SW 1271 (cell line): Measurements from ENCODE around the gene PLPPR1.
"Not testable (repeated sequence)": the region's sequence is repeated elsewhere in the genome, so short reads cannot be mapped to it uniquely, and the experiment has no call there.

Experiments used
- DNase-seq, 2 experiments: peaks; one replicate each; lab custom pipeline; 2025; lab: John Stamatoyannopoulos, UW

The PLPPR1 gene

GRCh38 chr9:101028346-101029314, at the start of gene PLPPR1:
Gene PLPPR1, plus strand, starts transcription at chr9:101028727.
- DNase-seq = peak in 1 of 2 experiments; percentile 22

- DNase-seq = no peak
Observed at GRCh38 chr9:100989731-100990130, 38.8 kb upstream of the PLPPR1 start.

- no peak for DNase-seq
Observed at GRCh38 chr9:100990605-100991381, 37.7 kb upstream of the PLPPR1 start.

- no peak for DNase-seq
Observed at GRCh38 chr9:100992632-100993031, 35.9 kb upstream of the PLPPR1 start.

GRCh38 chr9:100999906-101000544, 28.5 kb upstream of the PLPPR1 start:
- no peak for DNase-seq

- DNase-seq = no peak
Observed at GRCh38 chr9:101005246-101005645, 23.3 kb upstream of the PLPPR1 start.

- no peak for DNase-seq
Observed at GRCh38 chr9:101014566-101014965, 14.0 kb upstream of the PLPPR1 start.

- no peak for DNase-seq
Observed at GRCh38 chr9:101018467-101018866, 10.1 kb upstream of the PLPPR1 start.

GRCh38 chr9:101022704-101023103, 5.8 kb upstream of the PLPPR1 start:
- DNase-seq = no peak

GRCh38 chr9:101025940-101026339, 2.6 kb upstream of the PLPPR1 start:
- no peak for DNase-seq

- DNase-seq = no peak
Observed at GRCh38 chr9:101026824-101027223, 1.7 kb upstream of the PLPPR1 start.

GRCh38 chr9:101027236-101027635, 1.3 kb upstream of the PLPPR1 start:
- no peak for DNase-seq

GRCh38 chr9:101027733-101028345, 688 bp upstream of the PLPPR1 start:
- DNase-seq = no peak

- no peak for DNase-seq
Observed at GRCh38 chr9:101029315-101030085, 973 bp downstream of the PLPPR1 start.

- no peak for DNase-seq
Observed at GRCh38 chr9:101030086-101030391, 1.5 kb downstream of the PLPPR1 start.

- DNase-seq = no peak
Observed at GRCh38 chr9:101032426-101032825, 3.9 kb downstream of the PLPPR1 start.

- DNase-seq = no peak
Observed at GRCh38 chr9:101034222-101034621, 5.7 kb downstream of the PLPPR1 start.

- no peak for DNase-seq
Observed at GRCh38 chr9:101035098-101035497, 6.6 kb downstream of the PLPPR1 start.

GRCh38 chr9:101037430-101037829, 8.9 kb downstream of the PLPPR1 start:
- DNase-seq = no peak

- no peak for DNase-seq
Observed at GRCh38 chr9:101038488-101038887, 10.0 kb downstream of the PLPPR1 start.

GRCh38 chr9:101039581-101039980, 11.1 kb downstream of the PLPPR1 start:
- not testable (repeated sequence) for DNase-seq
